K562 (cell line): ENCODE data around the gene NAA15. TPM values are rescaled to one million over a fixed set of nuclear protein-coding genes. Genes with fewer than 3 reads are reported as not detected.

ENCODE experiments used
- ARNT ChIP-seq, 2 experiments: fragments of 450-650 bp; IDR thresholded peaks; 2 replicates each; pipeline ENCODE4 v1.6.1; 2016; ENCODE audit warnings: mild to moderate bottlenecking in 1 of 2
- CEBPB ChIP-seq: fragments of 450-650 bp; IDR thresholded peaks from 2 replicates; pipeline ENCODE4 v1.6.1; 2016; ENCODE audit warnings: missing genetic modification characterization, missing compliant biosample characterization
- E2F8 ChIP-seq: fragments of 450-650 bp; IDR thresholded peaks from 2 replicates; pipeline ENCODE4 v1.7.1; 2018; ENCODE audit warnings: mild to moderate bottlenecking, low read depth; ENCODE audit not compliant: partially characterized antibody
- FUS ChIP-seq: fragments of 200-400 bp; formaldehyde crosslinking; optimal IDR thresholded peaks from 2 replicates; pipeline ENCODE3; 2017; ENCODE audit warnings: low read depth, low read length
- HOXB6 ChIP-seq: fragments of 250-450 bp; sonication (Bioruptor Pico); IDR thresholded peaks from 2 replicates; pipeline ENCODE4 v1.5.1; 2022; ENCODE audit warnings: mild to moderate bottlenecking, borderline replicate concordance
- L3MBTL2 ChIP-seq: fragments of 450-650 bp; IDR thresholded peaks from 2 replicates; pipeline ENCODE4 v1.6.1; 2016; ENCODE audit warnings: mild to moderate bottlenecking, moderate library complexity
- MTA1 ChIP-seq: fragments of 450-650 bp; IDR thresholded peaks from 2 replicates; pipeline ENCODE4 v1.6.1; 2017; ENCODE audit warnings: borderline replicate concordance
- PTRF ChIP-seq: fragments of 450-650 bp; IDR thresholded peaks from 2 replicates; pipeline ENCODE4 v1.6.1; 2016; ENCODE audit warnings: mild to moderate bottlenecking, missing genetic modification characterization, missing compliant biosample characterization
- SMAD2 ChIP-seq: fragments of 150-350 bp; IDR thresholded peaks from 2 replicates; pipeline ENCODE4 v1.6.1; 2014; ENCODE audit warnings: low read depth, mild to moderate bottlenecking, low read length
- SMARCA5 ChIP-seq: fragments of 450-650 bp; IDR thresholded peaks from 2 replicates; pipeline ENCODE4 v1.6.1; 2016
- STAT6 ChIP-seq: sonication (generic); formaldehyde crosslinking; IDR thresholded peaks from 2 replicates; pipeline ENCODE4 v1.8.1; 2023; ENCODE audit warnings: mild to moderate bottlenecking, missing genetic modification reagents
- SUPT5H ChIP-seq: fragments of 450-650 bp; IDR thresholded peaks from 2 replicates; pipeline ENCODE4 v1.6.1; 2016
- ZEB2 ChIP-seq: fragments of 450-650 bp; IDR thresholded peaks from 2 replicates; pipeline ENCODE4 v1.6.1; 2016
- ZNF282 ChIP-seq: sonication (generic); formaldehyde crosslinking; IDR thresholded peaks from 2 replicates; pipeline ENCODE4 v1.8.1; 2023; ENCODE audit warnings: missing genetic modification reagents
- polyA plus RNA-seq, 8 experiments: library from polyadenylated mRNA; depleted of rRNA in 4 of 8; stranded (reverse) in 5 of 8; unstranded in 3 of 8; fragments of >200 nt; fragmentation: Nextera tagmentation in 2 of 8; fragmentation: Illumina TruSeq in 1 of 8; extraction: Ambion mirVana in 2 of 8; extraction: Trizol in 1 of 8; gene quantifications; 2 replicates each; pipeline versions ENCODE4 v1.2.1 to v1.2.3, GENCODE V29; 2011 to 2014; ENCODE audit warnings: inconsistent platforms in 1 of 8, missing spikeins in 1 of 8
- total RNA-seq, 7 experiments: library from RNA; depleted of rRNA in 6 of 7; stranded (reverse); fragments of >200 nt in 6 of 7; fragmentation: Illumina TruSeq in 2 of 7; extraction: Trizol in 2 of 7; gene quantifications; 2 replicates each; pipeline versions ENCODE4 v1.2.1 to v1.2.3, GENCODE V29; 2011 to 2021; ENCODE audit warnings: low replicate concordance in 1 of 7
- TF ChIP-seq, protein P1 (sequence below), 2 experiments: fragments of 450-650 bp; IDR thresholded peaks; 2 replicates each; pipeline ENCODE4 v1.6.1; 2018; ENCODE audit warnings: mild to moderate bottlenecking in 2 of 2, low read depth in 1 of 2; ENCODE audit not compliant: partially characterized antibody in 2 of 2
- TF ChIP-seq, protein P2 (sequence below), 2 experiments: fragments of 450-650 bp; conservative IDR thresholded peaks; 2 replicates each; pipeline ENCODE4 v1.6.1; 2017; ENCODE audit warnings: mild to moderate bottlenecking in 2 of 2, moderate library complexity in 2 of 2

Gene NAA15
- total and polyA plus RNA-seq, 9 of the 15 experiments (the other 6 are each of a cell fraction or from before 2014, with no cell fraction given), result 37.8 to 117 (median 63.2) TPM

DNA sequence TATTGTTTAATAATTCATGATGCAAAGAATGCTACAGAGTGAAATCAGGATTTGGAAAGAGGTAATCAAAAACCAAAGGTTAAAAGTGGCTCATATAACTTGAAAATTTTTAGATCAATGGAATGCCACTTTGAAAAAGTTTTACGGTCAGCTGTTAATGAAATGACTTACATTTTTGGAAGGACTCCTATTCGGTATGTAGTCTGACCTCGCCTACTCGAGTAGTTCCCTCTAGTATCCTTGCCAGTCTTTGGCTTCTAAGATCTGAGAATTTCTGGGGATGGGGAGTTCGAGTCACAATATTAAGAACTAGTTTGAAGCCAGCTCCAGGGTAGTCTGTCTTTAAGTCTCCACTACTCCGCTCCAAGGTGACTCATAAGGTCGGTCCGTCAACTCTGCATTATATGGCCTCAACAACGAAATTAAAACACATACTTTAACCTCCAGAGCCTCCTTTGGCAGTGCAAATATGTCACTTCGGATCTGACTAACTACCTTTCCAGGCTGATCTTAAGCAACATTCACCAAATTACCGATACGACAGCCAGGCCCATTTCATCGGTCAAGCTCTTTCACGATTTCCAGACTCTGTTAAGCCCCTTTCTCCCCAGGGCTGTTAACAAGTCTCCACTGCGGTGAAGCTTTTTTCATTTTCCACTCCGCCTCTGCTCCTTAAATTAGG is 733 bp upstream of the NAA15 start (continued):
- TF ChIP-seq, protein P1, sequence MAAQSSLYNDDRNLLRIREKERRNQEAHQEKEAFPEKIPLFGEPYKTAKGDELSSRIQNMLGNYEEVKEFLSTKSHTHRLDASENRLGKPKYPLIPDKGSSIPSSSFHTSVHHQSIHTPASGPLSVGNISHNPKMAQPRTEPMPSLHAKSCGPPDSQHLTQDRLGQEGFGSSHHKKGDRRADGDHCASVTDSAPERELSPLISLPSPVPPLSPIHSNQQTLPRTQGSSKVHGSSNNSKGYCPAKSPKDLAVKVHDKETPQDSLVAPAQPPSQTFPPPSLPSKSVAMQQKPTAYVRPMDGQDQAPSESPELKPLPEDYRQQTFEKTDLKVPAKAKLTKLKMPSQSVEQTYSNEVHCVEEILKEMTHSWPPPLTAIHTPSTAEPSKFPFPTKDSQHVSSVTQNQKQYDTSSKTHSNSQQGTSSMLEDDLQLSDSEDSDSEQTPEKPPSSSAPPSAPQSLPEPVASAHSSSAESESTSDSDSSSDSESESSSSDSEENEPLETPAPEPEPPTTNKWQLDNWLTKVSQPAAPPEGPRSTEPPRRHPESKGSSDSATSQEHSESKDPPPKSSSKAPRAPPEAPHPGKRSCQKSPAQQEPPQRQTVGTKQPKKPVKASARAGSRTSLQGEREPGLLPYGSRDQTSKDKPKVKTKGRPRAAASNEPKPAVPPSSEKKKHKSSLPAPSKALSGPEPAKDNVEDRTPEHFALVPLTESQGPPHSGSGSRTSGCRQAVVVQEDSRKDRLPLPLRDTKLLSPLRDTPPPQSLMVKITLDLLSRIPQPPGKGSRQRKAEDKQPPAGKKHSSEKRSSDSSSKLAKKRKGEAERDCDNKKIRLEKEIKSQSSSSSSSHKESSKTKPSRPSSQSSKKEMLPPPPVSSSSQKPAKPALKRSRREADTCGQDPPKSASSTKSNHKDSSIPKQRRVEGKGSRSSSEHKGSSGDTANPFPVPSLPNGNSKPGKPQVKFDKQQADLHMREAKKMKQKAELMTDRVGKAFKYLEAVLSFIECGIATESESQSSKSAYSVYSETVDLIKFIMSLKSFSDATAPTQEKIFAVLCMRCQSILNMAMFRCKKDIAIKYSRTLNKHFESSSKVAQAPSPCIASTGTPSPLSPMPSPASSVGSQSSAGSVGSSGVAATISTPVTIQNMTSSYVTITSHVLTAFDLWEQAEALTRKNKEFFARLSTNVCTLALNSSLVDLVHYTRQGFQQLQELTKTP (IDR thresholded peaks at IDR 0.05; ENCODE audit: low read depth in 1 of 2, partially characterized antibody in 2 of 2), result peak; percentile 71 to 80
- no peak for TF ChIP-seq HOXB6 (CRISPR knock-in tag)
- no peak for TF ChIP-seq PTRF (tag)
- no peak for TF ChIP-seq FUS
- TF ChIP-seq L3MBTL2, result no peak
- no peak for TF ChIP-seq CEBPB
- TF ChIP-seq, protein P2, sequence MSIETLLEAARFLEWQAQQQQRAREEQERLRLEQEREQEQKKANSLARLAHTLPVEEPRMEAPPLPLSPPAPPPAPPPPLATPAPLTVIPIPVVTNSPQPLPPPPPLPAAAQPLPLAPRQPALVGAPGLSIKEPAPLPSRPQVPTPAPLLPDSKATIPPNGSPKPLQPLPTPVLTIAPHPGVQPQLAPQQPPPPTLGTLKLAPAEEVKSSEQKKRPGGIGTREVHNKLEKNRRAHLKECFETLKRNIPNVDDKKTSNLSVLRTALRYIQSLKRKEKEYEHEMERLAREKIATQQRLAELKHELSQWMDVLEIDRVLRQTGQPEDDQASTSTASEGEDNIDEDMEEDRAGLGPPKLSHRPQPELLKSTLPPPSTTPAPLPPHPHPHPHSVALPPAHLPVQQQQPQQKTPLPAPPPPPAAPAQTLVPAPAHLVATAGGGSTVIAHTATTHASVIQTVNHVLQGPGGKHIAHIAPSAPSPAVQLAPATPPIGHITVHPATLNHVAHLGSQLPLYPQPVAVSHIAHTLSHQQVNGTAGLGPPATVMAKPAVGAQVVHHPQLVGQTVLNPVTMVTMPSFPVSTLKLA (conservative IDR thresholded peaks at IDR 0.05), result no peak
- TF ChIP-seq ZEB2, result no peak
- TF ChIP-seq SMARCA5, result no peak
- no peak for TF ChIP-seq SMAD2
- 0 out of 4 replicates have a peak, but pooled peaks of 1 of the 2 experiments have one; percentile 19 for TF ChIP-seq ARNT (IDR thresholded peaks at IDR 0.05)
- TF ChIP-seq ZNF282 (CRISPR knock-in tag), result no peak
- TF ChIP-seq STAT6 (CRISPR knock-in tag), result 0 out of 2 replicates have a peak, but pooled peaks have one; percentile 1
- no peak for TF ChIP-seq E2F8
- TF ChIP-seq MTA1, result no peak; the same call in 1 of the 2 replicates
- TF ChIP-seq SUPT5H, result no peak
